CD4-positive, CD25-positive, alpha-beta regulatory T cell (primary cell): ENCODE measurements around the gene ARHGEF11. TPM values are rescaled to one million over a fixed set of nuclear protein-coding genes. Genes with fewer than 3 reads are reported as not detected.

Experiments
- ATAC-seq, 2 donors: fragments of 150-1000 bp; cut with Tn5 transposase; one replicate each; pipeline ENCODE4 v1.10.0; 2021; ENCODE audit warnings: low read depth in 2 of 2, moderate number of reproducible peaks in 2 of 2, moderate library complexity in 1 of 2
- DNase-seq, 3 donors: peaks; one replicate each; pipeline versions ENCODE4 v3.0.0 to v3.0.0-alpha.2; 2012 to 2022; ENCODE audit warnings: mixed read lengths in 1 of 3
- H3K27ac ChIP-seq: one replicate; pipeline ENCODE4 v1.7.0; 2013; ENCODE audit warnings: mild to moderate bottlenecking, low read length; ENCODE audit not compliant: insufficient read depth, poor library complexity, severe bottlenecking
- H3K27me3 ChIP-seq: one replicate; pipeline ENCODE4 v1.7.0; 2013; ENCODE audit warnings: low read length; ENCODE audit not compliant: control insufficient read depth, insufficient read depth
- H3K36me3 ChIP-seq: one replicate; pipeline ENCODE4 v1.7.0; 2013; ENCODE audit warnings: mild to moderate bottlenecking, low read length, moderate library complexity; ENCODE audit not compliant: control insufficient read depth, insufficient read depth
- H3K4me1 ChIP-seq: 2 replicates; pipeline ENCODE4 v1.7.0; 2013; ENCODE audit warnings: mild to moderate bottlenecking, low read length; ENCODE audit not compliant: insufficient read depth, control insufficient read depth, poor library complexity, severe bottlenecking
- H3K4me3 ChIP-seq: one replicate; pipeline ENCODE4 v1.7.0; 2013; ENCODE audit warnings: low read depth, mild to moderate bottlenecking, low read length, moderate library complexity
- H3K9me3 ChIP-seq, 2 experiments: 1 replicate in 1 of 2; 2 replicates in 1 of 2; pipeline ENCODE4 v1.7.0; 2013; ENCODE audit warnings: low read length in 2 of 2, mild to moderate bottlenecking in 1 of 2, moderate library complexity in 1 of 2; ENCODE audit not compliant: control insufficient read depth in 2 of 2
- H3K27ac Mint-ChIP-seq, 3 donors: one replicate each; pipeline ENCODE4 v1.8.0; 2020 to 2022; ENCODE audit warnings: mild to moderate bottlenecking in 3 of 3, mixed read lengths in 3 of 3, moderate library complexity in 2 of 3
- H3K27me3 Mint-ChIP-seq: one replicate; pipeline ENCODE4 v1.8.0; 2022; ENCODE audit warnings: mild to moderate bottlenecking, mixed read lengths
- H3K36me3 Mint-ChIP-seq: one replicate; pipeline ENCODE4 v1.8.0; 2020; ENCODE audit warnings: mixed read lengths
- H3K4me1 Mint-ChIP-seq, 4 donors: one replicate each; pipeline ENCODE4 v1.8.0; 2020 to 2022; ENCODE audit warnings: mixed read lengths in 4 of 4, mild to moderate bottlenecking in 1 of 4
- H3K4me3 Mint-ChIP-seq, 4 donors: one replicate each; pipeline ENCODE4 v1.8.0; 2020 to 2022; ENCODE audit warnings: mild to moderate bottlenecking in 4 of 4, mixed read lengths in 4 of 4, moderate library complexity in 3 of 4
- H3K9me3 Mint-ChIP-seq, 7 donors: one replicate each; pipeline ENCODE4 v1.8.0; 2020 to 2022; ENCODE audit warnings: mixed read lengths in 7 of 7, mild to moderate bottlenecking in 3 of 7, moderate library complexity in 2 of 7
- polyA plus RNA-seq, 4 donors: library from polyadenylated mRNA; unstranded; fragments of 300-500 nt; fragmentation: Illumina TruSeq; gene quantifications; one replicate each; pipeline ENCODE4 v1.2.3, GENCODE V29; 2021
- total RNA-seq: library from RNA; stranded (reverse); gene quantifications from one replicate; pipeline ENCODE4 v1.2.3, GENCODE V29; 2022

The ARHGEF11 gene
- total and polyA plus RNA-seq, 5 donors from 2014 or later, result 18.2 to 39.4 (median 20.8) TPM

- Histone ChIP-seq H3K36me3 (no peaks in the 10 kb centered on the region), H3K27ac (no peak overlapping the region), H3K4me1 (no peaks in the 10 kb centered on the region), H3K4me3 (no peak overlapping the region), H3K27me3 (no peaks in the 10 kb centered on the region), H3K9me3 (no peaks in the 10 kb centered on the region)
- DNase-seq (no peak), ATAC-seq (no peak)
- no peak overlapping the region for H3K4me3 Mint-ChIP-seq
- H3K4me1 Mint-ChIP-seq, result peaks cover 0 to 2% (median 0%) of the 10 kb centered on the region in 4 donors
- H3K27ac Mint-ChIP-seq, result no peak overlapping the region
- peaks cover 0 to 1% (median 0%) of the 10 kb centered on the region in 7 donors for H3K9me3 Mint-ChIP-seq
- H3K36me3 Mint-ChIP-seq, result no peaks in the 10 kb centered on the region
- peaks cover 20% of the 10 kb centered on the region for H3K27me3 Mint-ChIP-seq
These were observed 139.2 kb downstream of the ARHGEF11 start for GRCh38 chr1:156906206-156906906.

- H3K27me3 ChIP-seq, result no peaks in the 10 kb centered on the region
- H3K9me3 ChIP-seq, result no peaks in the 10 kb centered on the region
- H3K27me3 Mint-ChIP-seq, result peaks cover 16% of the 10 kb centered on the region
- H3K27ac ChIP-seq, result no peak overlapping the region
- H3K4me3 ChIP-seq, result no peak overlapping the region
- ATAC-seq (no peak), DNase-seq (no peak)
- no peaks in the 10 kb centered on the region for H3K36me3 ChIP-seq
- H3K4me1 Mint-ChIP-seq, result peaks cover 0 to 2% (median 0%) of the 10 kb centered on the region in 4 donors
- no peaks in the 10 kb centered on the region for H3K4me1 ChIP-seq
- peak overlapping the region in 1 of 3 donors; percentile 38 for H3K27ac Mint-ChIP-seq
- H3K4me3 Mint-ChIP-seq, result no peak overlapping the region
- H3K9me3 Mint-ChIP-seq, result peaks cover 0 to 1% (median 0%) of the 10 kb centered on the region in 7 donors
- H3K36me3 Mint-ChIP-seq, result no peaks in the 10 kb centered on the region
These were observed 139.9 kb downstream of the ARHGEF11 start for GRCh38 chr1:156905651-156906050.

DNA sequence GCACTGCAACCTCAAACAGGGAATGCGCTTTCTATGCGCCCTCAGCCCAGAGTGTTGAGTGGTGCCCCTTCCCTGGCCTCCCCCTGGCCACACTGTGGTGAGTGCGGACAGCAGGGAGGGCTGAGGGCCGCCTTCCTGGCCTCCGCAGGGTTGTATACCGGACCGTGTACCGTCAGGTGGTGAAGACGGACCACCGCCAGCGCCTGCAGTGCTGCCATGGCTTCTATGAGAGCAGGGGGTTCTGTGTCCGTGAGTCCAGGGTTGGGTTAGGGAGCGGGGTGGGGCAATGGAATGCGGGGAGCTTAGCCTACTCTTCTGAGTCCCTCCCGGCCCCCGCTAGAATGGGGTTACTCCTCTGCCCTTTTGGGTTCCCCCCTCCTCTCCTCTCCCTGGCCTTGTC lies 140.4 kb downstream of the ARHGEF11 start:
- peaks cover 0 to 1% (median 0%) of the 10 kb centered on the region in 7 donors for H3K9me3 Mint-ChIP-seq
- Histone ChIP-seq H3K36me3 (no peaks in the 10 kb centered on the region), H3K27ac (no peak overlapping the region), H3K9me3 (no peaks in the 10 kb centered on the region), H3K4me3 (no peak overlapping the region), H3K4me1 (no peaks in the 10 kb centered on the region), H3K27me3 (no peaks in the 10 kb centered on the region)
- H3K36me3 Mint-ChIP-seq, result no peaks in the 10 kb centered on the region
- DNase-seq (no peak), ATAC-seq (no peak)
- peaks cover 0 to 2% (median 0%) of the 10 kb centered on the region in 4 donors for H3K4me1 Mint-ChIP-seq
- no peak overlapping the region for H3K27ac Mint-ChIP-seq
- H3K4me3 Mint-ChIP-seq, result no peak overlapping the region
- H3K27me3 Mint-ChIP-seq, result peaks cover 12% of the 10 kb centered on the region

DNA sequence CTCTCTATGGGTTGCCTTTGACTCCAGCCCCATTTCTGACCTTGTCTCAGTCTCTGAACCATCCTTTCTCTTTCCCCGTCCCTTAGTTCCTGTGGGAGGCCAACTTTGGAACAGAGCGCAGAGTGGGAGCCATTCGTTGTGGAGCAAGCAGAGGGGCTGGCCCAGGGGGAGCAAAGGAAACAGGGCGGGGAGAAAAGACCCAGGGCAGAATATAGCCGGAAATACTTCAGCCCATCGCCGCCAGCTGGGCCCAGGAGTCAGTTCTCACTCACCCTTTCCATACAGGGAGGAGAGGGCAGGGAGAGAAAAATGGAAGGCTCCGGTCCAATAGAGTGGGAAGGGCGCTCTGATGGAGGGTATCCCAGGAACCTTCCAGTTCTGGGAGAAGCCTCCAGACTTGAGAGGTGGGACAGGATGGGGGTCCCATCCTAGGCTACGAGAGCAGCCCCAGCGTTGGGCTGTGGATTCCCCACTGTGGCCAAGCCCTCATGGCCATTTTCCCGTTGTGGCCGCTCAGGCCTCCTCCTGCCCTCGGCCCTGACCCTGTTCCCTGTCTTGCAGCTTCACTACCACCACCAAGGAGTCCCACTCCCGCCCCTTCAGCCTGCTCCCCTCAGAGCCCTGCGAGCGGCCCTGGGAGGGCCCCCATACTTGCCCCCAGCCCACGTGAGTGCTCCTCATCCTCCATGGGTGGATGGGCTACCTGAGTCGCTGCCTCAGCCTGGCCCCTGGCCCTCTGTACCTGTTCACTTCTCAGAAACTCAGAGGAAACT lies 141.2 kb downstream of the ARHGEF11 start:
- H3K36me3 Mint-ChIP-seq, result no peaks in the 10 kb centered on the region
- H3K27ac ChIP-seq, result no peak overlapping the region
- H3K4me1 Mint-ChIP-seq, result peaks cover 0 to 2% (median 0%) of the 10 kb centered on the region in 4 donors
- DNase-seq (no peak), ATAC-seq (no peak)
- peaks cover 0 to 1% (median 0%) of the 10 kb centered on the region in 7 donors for H3K9me3 Mint-ChIP-seq
- no peak overlapping the region for H3K4me3 Mint-ChIP-seq
- no peaks in the 10 kb centered on the region for H3K9me3 ChIP-seq
- no peaks in the 10 kb centered on the region for H3K36me3 ChIP-seq
- H3K27me3 ChIP-seq, result no peaks in the 10 kb centered on the region
- H3K27ac Mint-ChIP-seq, result peak overlapping the region in 1 of 3 donors; percentile 88
- no peaks in the 10 kb centered on the region for H3K4me1 ChIP-seq
- peaks cover 12% of the 10 kb centered on the region for H3K27me3 Mint-ChIP-seq
- H3K4me3 ChIP-seq, result no peak overlapping the region

GRCh38 chr1:156903328-156904091 lies 142.0 kb downstream of the ARHGEF11 start:
- no peaks in the 10 kb centered on the region for H3K36me3 ChIP-seq
- no peak overlapping the region for H3K4me3 ChIP-seq
- H3K27me3 Mint-ChIP-seq, result peaks cover 9% of the 10 kb centered on the region
- H3K27ac Mint-ChIP-seq, result no peak overlapping the region
- no peaks in the 10 kb centered on the region for H3K36me3 Mint-ChIP-seq
- no peaks in the 10 kb centered on the region for H3K4me1 ChIP-seq
- no peak for DNase-seq
- H3K9me3 Mint-ChIP-seq, result no peaks in the 10 kb centered on the region
- H3K27ac ChIP-seq, result no peak overlapping the region
- H3K9me3 ChIP-seq, result no peaks in the 10 kb centered on the region
- H3K27me3 ChIP-seq, result peaks cover 4% of the 10 kb centered on the region
- ATAC-seq, result no peak
- H3K4me3 Mint-ChIP-seq, result no peak overlapping the region
- H3K4me1 Mint-ChIP-seq, result peaks cover 0 to 4% (median under 1%) of the 10 kb centered on the region in 4 donors

DNA sequence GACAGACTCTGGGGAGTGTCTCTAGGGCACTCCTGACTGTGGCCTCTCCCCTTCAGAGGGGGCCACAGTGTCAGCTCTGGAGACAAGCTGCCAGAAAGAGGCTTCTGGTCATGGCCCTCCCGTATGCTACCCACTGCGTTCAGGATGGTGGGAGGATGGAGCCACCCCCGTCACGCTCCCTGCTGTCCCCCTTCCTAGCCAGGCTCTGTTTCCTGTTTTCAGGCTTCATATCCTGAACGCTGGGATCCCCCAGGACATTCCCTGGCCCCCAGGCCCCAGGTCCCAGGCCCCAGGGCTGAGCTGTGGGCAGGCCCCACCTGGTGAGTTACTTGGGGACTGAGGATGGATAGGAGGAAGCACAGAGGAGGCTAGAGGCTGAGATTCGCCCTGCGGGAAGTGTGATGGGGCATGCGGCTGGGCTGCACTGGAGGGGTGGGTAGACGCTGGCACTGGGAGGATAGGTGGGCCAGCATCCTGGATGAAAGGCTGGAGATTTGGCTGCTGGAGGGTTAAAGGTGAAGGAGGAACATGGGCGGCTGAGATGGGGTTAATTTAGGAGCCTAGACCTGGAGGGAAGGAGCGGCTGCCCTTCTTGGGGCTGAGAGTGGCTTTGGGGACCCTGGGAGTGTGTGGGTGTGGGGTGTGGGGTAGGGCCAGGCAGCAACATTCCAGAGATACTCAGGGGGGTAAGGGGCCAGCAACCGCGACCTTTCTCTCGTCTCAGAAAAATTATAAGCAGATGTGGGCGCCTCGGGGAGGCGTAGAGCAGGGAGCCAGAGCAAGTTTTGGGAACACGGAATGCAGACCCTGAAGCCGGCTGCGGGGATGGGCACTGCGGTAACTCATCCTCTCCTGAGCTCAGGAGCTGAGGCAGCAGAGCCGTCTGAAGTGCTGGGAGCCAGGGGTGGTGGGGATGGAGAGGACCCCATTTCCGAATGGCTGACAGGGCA lies 143.3 kb downstream of the ARHGEF11 start:
- no peak overlapping the region for H3K27ac Mint-ChIP-seq
- H3K4me3 ChIP-seq, result no peak overlapping the region
- DNase-seq (no peak), ATAC-seq (no peak)
- peaks cover 0 to 11% (median 3%) of the 10 kb centered on the region in 4 donors for H3K4me1 Mint-ChIP-seq
- H3K36me3 Mint-ChIP-seq, result no peaks in the 10 kb centered on the region
- no peak overlapping the region for H3K27ac ChIP-seq
- H3K27me3 Mint-ChIP-seq, result peaks cover 19% of the 10 kb centered on the region
- H3K9me3 Mint-ChIP-seq, result no peaks in the 10 kb centered on the region
- H3K4me3 Mint-ChIP-seq, result no peak overlapping the region
- H3K36me3 ChIP-seq, result no peaks in the 10 kb centered on the region
- H3K27me3 ChIP-seq, result peaks cover 5% of the 10 kb centered on the region
- H3K9me3 ChIP-seq, result no peaks in the 10 kb centered on the region
- H3K4me1 ChIP-seq, result no peaks in the 10 kb centered on the region

- Histone ChIP-seq H3K9me3 (no peaks in the 10 kb centered on the region), H3K36me3 (no peaks in the 10 kb centered on the region), H3K4me1 (no peaks in the 10 kb centered on the region), H3K27ac (no peak overlapping the region), H3K27me3 (peaks cover 5% of the 10 kb centered on the region), H3K4me3 (no peak overlapping the region)
- Mint-ChIP-seq H3K9me3 (peaks cover 0 to 1% (median 0%) of the 10 kb centered on the region in 7 donors), H3K27ac (no peak overlapping the region), H3K4me1 (peaks cover 0 to 11% (median 2%) of the 10 kb centered on the region in 4 donors), H3K27me3 (peaks cover 26% of the 10 kb centered on the region), H3K4me3 (no peak overlapping the region), H3K36me3 (no peaks in the 10 kb centered on the region)
- no peak for ATAC-seq
- DNase-seq, result no peak
These were observed 144.0 kb downstream of the ARHGEF11 start for GRCh38 chr1:156901590-156901900.
